ENCODE data around the gene WRAP73.
A peak's percentile ranks its signal among the peaks of the same experiment; 100 is the strongest.

Gene WRAP73

DNA sequence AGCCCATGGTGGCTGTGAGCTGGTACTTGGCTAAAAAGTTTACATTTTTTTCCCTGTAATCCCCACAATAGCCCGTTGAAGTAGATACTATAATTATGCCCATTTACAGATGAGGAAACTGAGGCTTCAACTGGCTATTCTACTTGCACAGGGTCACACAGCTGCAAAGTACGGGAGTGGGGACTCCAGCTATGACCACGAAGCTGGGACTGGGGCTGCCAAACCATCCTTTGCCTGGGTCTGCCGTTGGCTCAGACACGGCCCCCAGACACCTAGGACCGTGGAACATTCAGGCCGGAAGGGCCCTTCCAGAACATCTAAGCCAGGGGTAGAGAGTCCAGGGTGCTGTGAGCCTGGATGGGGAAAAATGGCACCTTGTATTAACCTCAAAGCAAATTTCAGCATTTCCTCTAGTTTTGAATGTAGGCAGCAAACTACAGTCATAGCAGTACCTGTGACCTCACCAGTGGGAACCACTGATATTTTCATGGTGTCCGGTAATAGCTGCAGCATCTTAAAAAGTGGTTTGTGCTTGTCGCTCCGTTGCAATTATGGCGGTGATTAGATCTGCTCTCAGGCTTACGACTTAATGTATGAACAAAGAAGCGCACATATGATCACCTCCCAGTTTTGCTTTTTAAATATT, 6.7 kb upstream of the WRAP73 start:
- no peak for DNase-seq (ENCODE audit: low read depth in 2 of 2)
- TF ChIP-seq, protein P1, sequence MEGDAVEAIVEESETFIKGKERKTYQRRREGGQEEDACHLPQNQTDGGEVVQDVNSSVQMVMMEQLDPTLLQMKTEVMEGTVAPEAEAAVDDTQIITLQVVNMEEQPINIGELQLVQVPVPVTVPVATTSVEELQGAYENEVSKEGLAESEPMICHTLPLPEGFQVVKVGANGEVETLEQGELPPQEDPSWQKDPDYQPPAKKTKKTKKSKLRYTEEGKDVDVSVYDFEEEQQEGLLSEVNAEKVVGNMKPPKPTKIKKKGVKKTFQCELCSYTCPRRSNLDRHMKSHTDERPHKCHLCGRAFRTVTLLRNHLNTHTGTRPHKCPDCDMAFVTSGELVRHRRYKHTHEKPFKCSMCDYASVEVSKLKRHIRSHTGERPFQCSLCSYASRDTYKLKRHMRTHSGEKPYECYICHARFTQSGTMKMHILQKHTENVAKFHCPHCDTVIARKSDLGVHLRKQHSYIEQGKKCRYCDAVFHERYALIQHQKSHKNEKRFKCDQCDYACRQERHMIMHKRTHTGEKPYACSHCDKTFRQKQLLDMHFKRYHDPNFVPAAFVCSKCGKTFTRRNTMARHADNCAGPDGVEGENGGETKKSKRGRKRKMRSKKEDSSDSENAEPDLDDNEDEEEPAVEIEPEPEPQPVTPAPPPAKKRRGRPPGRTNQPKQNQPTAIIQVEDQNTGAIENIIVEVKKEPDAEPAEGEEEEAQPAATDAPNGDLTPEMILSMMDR (IDR thresholded peaks at IDR 0.05; ENCODE audit: low read depth, low read length) = no peak
- H3K4me3 ChIP-seq (replicated peaks in 1 of 2; ENCODE audit: low read depth in 2 of 2, low read length in 2 of 2) = no peak overlapping the region

DNA sequence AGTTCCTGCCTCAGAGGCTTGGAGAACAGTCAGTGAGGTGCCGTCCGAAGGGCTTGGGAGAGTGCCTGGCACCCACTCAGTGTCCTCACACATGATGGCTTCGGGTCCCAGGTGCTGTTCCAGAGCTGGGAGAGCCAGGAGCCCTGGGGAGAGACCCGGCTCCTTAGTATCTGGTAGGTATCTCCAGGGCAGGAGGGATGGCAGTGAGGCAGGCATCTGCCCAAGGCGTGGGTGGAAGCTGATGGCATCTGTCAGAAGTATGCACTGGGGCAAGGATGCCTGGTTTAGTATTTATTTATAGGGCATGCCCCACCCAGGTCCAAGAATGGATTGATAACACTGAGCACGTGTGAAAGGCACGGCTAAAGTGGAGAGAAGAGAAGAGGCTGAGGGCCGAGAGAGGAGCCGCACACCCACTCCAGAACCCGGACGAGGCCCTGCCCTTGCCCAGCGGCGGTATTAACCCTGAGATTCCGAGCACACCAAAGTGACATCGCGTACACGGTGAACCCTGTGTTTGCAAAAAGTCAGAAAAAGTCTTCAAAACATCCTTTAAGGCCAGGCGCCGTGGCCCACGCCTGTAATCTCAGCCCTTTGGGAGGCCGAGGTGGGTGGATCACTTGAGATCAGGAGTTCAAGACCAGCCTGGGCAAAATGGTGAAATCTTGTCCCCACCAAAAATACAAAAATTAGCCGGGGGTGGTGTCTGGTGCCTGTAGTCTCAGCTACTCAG, 4.8 kb upstream of the WRAP73 start:
- no peak for DNase-seq (ENCODE audit: low read depth in 2 of 2)
- TF ChIP-seq, protein P1 (IDR thresholded peaks at IDR 0.05; ENCODE audit: low read depth, low read length) = no peak
- no peak overlapping the region for H3K4me3 ChIP-seq (replicated peaks in 1 of 2; ENCODE audit: low read depth in 2 of 2, low read length in 2 of 2)

DNA sequence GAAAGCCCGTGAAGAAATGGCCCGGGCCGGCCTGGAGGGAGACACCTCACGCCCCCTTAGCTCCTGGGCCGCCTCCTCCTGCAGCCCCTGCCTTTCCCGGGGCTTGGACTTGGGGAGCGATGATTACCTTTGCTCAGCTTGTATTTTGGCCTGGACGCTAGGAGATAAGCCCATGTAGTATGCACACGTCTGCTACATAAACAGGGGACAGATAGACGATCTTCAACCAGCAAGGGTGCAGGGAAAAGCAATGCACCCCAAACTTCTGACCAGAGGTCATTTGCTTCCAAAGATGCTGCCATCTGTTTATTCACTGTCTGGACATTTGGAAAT, 3.3 kb upstream of the WRAP73 start:
- no peak overlapping the region for H3K4me3 ChIP-seq (replicated peaks in 1 of 2; ENCODE audit: low read depth in 2 of 2, low read length in 2 of 2)
- DNase-seq (ENCODE audit: low read depth in 2 of 2) = no peak
- TF ChIP-seq, protein P1 (IDR thresholded peaks at IDR 0.05; ENCODE audit: low read depth, low read length) = no peak

DNA sequence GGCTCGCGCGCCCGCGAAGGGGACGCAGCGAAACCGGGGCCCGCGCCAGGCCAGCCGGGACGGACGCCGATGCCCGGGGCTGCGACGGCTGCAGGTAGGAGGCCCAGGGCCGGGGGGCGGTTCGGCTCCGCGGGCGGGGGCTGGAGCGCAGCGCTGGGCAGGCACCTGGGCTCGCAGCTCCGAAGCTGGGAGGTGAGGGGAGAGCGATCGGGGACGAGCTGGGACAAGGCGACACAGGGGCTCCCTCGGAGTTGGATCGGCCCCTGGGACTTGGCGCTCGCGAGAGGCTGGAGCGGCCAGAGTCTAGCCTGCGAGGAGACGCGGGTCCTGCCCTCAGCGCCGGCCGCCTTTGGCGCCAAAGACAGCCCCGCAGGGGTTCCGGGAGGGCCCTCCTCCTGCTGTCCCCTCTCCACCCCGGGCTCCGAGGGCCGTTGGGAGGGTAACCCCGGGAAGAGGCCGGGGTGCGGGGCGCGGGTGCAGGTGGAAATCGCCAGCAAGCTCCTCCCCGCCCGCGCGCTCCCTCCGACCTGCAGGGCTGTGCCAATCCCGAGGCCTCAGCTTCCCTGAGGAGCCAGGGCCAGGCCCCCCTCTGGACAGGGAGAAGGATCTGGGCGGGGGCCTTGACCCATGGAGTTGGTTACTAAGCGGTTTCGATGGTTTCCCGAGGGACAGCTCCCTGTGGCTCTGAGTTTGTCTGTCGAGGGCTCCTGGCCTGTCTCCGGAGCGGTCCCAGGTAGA, 2.8 kb upstream of the WRAP73 start:
- no peak overlapping the region for H3K4me3 ChIP-seq (replicated peaks in 1 of 2; ENCODE audit: low read depth in 2 of 2, low read length in 2 of 2)

DNA sequence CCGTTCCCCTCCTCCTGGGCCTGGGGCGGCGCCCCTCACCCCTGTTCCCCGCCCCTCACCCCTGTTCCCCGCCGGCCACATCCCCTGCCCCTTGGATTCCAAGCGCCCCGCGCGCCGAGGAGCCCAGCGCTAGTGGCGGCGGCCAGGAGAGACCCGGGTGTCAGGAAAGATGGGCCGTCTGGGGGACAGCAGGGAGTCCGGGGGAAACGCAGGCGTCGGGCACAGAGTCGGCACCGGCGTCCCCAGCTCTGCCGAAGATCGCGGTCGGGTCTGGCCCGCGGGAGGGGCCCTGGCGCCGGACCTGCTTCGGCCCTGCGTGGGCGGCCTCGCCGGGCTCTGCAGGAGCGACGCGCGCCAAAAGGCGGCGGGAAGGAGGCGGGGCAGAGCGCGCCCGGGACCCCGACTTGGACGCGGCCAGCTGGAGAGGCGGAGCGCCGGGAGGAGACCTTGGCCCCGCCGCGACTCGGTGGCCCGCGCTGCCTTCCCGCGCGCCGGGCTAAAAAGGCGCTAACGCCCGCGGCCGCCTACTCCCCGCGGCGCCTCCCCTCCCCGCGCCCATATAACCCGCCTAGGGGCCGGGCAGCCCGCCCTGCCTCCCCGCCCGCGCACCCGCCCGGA, 2.1 kb upstream of the WRAP73 start, which contains the start of gene TP73:
Gene TP73 (plus strand): TSS at position 587 of the 618 bp plus-strand sequence. CDS start 29,850 bp downstream, outside the sequence.
- DNase-seq (ENCODE audit: low read depth in 2 of 2) = no peak
- no peak within 1 kb of the TSS for H3K4me3 ChIP-seq (replicated peaks in 1 of 2; ENCODE audit: low read depth in 2 of 2, low read length in 2 of 2)
- TF ChIP-seq, protein P1 (IDR thresholded peaks at IDR 0.05; ENCODE audit: low read depth, low read length) = no peak

More for the DNA sequence above, 2.8 kb upstream of the WRAP73 start:
- TF ChIP-seq, protein P1 (IDR thresholded peaks at IDR 0.05; ENCODE audit: low read depth, low read length) = no peak
- DNase-seq (ENCODE audit: low read depth in 2 of 2) = no peak

DNA sequence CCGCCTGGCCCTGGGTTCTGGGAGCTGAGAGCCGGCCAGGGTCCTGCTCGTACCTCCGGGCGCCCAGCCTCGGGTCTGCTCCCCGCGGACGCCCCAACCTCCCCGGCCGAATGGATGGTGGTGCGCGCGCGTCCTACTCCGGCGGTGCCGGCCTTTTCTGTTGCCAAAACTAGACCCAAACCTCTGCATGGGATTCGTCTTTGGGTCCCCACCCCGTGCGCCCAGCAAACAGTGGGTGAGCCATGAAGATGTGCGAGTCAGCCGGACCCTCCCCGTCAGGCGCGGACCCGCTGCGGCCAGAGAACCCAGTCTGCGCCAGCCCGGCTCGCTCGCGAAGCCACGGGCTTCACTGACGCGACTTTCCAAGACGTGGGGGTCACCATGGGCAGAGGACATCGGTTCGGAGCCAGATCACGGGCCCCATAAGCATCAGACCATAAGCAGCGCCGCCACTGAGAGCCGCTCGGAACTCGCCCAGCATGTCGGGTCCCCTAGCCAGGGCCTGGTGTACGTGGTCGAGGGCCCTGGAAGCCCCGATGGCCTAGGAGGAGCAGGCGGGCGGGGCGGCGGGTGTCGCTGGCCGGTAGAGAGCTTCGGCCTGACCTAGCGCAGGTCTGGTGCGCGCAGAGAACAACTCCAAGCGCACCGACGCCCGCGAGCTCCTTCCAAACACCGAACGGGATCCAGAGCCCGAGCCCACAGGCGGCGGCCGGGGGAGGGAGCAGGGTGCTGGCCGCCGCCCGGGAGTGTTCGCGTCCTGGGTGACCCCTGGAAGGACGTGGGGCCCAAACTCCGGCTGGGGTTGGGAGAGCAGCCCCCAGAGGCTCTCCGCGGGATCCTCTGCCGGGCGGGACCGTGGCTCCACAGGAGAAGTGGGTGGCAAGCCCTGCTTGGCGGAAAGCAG, 1.4 kb upstream of the WRAP73 start:
- no peak overlapping the region for H3K4me3 ChIP-seq (replicated peaks in 1 of 2; ENCODE audit: low read depth in 2 of 2, low read length in 2 of 2)
- TF ChIP-seq, protein P1 (IDR thresholded peaks at IDR 0.05; ENCODE audit: low read depth, low read length) = no peak
- DNase-seq (ENCODE audit: low read depth in 2 of 2) = peak in 1 of 2 donors; percentile 19

Data from cardiac fibroblast (primary cell).